Measurements from ENCODE around the gene FXYD3.

The FXYD3 gene

DNA sequence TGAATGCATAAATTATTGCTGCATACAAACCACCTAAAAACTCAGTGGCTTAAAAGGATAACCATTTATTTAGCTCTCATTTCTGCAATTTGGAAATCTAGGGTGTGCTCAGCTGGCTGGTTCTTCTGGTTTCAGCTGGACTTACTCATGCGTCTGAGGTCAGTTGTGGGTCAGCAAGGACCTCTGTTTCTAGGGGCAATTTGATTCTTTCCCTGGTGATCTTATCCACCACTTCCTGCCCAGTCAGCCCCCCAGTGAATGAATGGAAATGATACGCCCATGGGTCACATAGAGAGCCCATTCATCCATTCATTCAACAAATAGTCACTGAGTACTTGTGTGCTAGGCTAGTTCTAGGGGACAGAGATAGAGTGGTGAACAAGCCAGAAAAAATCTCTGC lies 48.8 kb downstream of the FXYD3 start:
- DNase-seq, result no peak

DNA sequence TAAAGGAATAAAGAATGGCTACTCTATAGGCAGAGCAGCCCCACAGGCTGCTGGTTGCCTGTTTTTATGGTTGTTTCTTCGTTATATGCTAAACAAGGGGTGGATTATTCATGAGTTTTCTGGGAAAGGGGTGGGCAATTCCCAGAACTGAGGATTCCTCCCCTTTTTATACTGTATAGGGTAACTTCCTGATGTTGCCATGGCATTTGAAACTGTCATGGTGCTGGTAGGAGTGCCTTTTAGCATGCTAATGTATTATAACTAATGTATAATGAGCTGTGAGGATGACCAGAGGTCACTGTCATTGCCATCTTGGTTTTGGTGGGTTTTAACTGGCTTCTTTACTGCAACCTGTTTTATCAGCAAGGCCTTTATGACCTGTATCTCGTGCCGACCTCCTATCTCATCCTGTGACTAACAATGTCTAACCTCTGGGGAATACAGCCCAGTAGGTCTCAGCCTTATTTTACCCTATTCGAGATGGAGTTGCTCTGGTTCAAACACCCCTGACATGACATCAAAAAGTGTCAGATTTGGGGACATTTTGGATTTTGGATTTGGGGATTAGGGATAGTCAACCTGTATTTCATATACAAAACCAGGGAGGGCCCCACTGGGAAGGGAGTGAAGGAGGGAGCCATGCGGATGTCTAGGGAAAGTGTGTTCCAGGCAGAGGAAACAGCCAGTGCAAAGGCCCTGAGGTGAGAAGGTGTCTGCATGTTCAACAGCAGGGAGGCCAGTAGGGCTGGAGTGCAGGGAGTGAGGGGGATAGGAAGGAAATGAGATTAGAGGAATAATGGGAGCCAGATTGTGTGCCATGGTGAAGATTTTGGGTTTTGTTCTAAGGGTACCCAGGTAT lies 49.8 kb downstream of the FXYD3 start:
- no peak for DNase-seq

DNA sequence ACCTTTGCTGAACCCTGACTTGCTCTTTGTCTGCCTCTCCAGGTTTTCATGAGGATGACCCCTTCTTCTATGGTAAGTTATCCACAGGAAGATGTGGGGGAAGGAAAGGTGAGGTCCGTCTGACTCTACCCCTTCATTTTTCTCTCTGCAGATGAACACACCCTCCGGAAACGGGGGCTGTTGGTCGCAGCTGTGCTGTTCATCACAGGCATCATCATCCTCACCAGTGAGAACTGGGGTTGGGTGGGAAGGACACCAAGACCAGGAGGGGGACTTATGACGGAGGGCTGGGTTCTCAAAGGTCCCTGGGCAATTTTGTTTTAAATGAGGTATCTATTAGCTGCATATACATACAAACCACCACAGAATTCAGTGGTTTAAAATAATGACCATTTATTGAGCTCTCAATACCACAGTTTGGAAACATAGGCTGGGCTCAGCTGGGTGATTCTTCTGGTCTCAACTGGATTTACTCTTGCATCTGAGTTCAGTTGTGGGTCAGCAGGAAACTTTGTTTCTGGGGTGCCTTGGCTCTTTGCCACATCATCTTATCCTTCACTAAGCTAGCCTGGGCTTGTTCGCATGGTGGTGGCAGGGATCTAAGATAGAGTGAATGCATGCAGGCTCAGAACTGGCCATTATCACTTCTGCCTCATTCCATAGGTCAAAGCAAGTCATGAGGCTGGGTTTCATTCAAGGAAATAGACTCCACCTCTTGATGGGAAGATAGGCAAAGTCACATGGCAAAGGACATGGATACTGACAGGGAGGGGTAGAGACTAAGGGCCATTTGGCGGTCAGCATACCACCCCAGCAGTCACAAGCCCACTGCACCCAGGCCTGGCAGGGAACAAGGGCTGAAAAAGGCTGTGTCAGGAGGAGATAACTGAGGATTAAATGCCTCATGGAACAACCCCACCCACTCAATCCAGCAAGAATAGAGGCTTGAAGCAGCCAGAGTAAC lies 50.8 kb downstream of the FXYD3 start:
- no peak for DNase-seq

DNA sequence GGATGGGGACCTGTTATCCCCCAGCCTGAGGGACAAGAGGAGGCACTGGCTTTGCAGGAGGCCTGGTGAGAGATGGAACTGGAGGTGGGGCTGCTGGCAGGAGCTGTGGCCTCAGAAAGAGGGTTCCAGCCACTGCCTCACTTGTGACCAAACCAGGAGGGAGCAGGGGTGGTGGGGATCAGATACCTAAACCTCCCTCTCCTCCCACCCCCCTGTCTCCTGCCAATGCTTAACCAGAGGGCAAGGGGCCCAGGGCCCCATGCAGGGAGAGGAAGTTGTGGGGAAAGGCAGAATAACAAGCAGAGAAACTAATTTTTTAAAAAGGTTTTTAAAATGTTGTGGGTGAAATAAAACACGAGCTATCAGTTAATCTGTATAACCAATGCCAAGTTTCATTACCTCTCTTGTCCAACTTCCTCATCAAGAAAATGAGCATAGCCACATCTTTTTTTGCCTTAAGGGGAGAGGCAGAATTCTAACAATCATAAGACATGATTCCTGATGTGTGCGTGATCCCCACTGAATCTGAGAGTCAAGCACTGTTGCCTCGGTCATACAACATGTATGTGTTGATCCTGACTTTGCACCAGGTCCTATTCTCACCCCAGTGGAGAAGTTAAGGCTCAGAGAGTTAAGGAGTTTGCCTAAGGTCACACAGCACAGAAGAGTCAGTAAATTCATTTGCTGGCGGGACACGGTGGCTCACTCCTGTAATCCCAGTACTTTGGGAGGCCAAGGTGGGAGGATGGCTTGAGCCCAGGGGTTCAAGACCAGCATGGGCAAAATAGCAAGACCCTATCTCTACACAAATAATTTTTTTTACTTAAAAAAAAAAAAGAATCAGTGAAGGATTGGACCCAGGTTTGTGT lies 51.9 kb downstream of the FXYD3 start:
- DNase-seq, result no peak

DNA sequence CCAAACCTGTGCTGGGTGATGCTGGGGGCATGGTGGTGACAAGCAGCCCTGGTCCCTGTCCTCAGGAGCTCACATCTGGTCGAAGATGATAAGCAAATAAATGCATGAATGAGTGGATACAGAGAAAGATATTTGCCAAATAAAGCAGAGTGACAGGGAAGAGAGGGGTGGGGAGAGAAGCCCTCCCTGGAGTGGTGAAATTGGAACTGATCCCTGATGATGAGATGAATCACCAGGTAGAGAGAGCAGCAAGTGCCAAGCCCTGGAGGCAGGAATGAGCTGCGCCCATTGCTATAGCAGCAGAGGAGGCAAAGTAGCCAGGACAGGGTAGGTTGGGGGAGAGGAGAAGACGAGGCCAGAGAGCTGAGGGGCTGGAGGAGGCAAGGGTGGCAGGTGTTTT lies 52.6 kb downstream of the FXYD3 start:
- DNase-seq, result no peak

DNA sequence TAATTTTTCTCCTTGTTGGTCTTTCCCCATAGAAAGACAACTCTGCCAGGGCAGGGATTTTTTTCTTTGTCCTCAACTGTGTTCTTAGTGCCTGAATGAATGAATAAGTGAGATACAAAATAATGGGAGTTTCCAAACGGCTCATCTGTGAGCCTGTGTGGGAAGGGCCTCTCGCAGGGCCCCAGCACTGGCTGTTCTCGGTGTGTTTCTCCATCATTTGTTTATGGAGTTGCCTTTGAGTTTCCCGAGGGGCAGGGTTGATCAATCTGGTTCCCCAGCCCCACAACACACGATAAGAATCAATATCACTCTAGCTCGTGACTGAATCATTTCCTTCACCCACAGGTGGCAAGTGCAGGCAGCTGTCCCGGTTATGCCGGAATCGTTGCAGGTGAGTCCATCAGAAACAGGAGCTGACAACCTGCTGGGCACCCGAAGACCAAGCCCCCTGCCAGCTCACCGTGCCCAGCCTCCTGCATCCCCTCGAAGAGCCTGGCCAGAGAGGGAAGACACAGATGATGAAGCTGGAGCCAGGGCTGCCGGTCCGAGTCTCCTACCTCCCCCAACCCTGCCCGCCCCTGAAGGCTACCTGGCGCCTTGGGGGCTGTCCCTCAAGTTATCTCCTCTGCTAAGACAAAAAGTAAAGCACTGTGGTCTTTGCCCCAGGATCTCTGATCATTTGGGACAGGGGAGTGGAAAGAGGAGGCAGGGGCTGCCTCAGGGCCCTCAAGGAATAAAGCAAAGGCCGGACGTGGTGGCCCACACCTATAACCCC lies 53.8 kb downstream of the FXYD3 start:
- no peak for DNase-seq

DNA sequence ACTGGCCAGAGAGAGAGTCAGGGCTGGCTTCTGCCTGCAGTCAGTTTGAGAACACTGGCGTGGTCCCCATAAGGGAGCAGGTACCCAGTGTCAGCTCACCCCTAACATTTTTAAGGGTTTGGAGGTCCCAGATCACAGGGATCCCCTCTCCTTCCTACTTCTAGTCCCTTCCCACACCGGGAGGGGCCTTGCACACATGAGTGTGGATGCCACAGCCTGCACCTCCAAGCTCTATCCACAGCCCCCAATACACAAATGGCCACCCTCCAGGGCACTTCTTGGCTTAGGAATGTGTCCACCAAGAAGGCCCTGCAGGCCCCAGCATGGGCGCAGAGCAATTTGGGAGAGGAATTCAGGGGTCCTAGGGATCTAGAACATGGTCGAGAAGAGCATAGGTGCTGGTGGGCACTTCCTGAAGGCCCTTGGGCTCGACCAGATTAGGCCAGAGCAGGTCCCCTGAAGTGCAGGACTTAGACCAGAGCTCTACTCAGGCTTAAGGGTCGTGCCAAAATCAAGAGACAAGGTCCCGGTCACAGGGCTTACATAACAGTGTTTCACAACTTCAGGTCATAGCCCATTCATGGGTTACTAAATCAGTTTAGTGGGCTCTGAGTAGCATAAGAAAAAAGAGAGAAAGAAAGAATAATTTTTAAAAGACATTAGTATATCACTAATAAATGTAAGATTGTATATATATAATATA lies 54.9 kb downstream of the FXYD3 start:
- DNase-seq, result no peak

DNA sequence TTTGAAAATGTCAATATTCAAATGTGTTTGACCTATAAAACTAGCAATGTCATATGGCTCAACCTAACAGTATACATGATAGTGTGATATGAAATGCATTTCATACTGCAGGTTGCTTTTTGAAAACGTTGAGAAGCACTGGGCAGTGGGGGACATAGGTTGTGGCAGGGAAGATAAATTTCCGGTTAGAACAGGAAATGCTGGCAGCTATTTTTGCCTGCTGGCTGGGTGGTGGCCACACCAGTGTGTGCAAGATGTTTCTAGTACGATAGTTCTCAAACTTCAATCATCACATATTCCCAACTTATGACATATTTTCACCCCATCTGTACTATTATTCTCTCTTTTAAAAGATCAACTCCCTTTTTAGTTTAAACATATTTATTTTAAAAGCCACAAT lies 56.1 kb downstream of the FXYD3 start:
- no peak for DNase-seq

Measured in kidney glomerular epithelial cell (primary cell).